ENCODE measurements around the gene TMPRSS11F.
"Not testable (repeated sequence)": the region's sequence is repeated elsewhere in the genome, so short reads cannot be mapped to it uniquely, and the experiment has no call there.

The TMPRSS11F gene

DNA sequence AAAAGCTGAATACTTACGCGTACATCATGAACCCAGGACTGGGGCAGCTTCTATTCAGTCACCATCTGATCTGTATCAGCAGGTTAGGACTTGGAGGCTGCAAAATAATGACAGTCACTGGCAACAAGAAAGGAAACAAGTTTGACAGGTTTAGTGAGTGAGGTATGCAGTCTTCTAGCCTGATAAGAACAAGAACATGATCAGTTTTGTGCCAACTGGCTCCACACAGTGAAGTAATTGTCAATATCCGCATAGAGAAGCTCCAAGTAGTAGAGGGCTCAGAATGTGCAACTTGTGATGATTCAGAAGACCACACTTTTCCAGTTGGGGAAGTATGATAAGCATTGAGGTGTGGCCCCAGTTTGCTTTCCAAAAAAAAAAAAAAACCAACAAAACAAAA, at the start of gene TMPRSS11F:
Gene TMPRSS11F, minus strand, starts transcription at position 77 of the 400 bp plus-strand sequence. Its CDS starts 49 bp downstream, at position 28.
- no peak for DNase-seq (ENCODE audit: low spot score)

DNA sequence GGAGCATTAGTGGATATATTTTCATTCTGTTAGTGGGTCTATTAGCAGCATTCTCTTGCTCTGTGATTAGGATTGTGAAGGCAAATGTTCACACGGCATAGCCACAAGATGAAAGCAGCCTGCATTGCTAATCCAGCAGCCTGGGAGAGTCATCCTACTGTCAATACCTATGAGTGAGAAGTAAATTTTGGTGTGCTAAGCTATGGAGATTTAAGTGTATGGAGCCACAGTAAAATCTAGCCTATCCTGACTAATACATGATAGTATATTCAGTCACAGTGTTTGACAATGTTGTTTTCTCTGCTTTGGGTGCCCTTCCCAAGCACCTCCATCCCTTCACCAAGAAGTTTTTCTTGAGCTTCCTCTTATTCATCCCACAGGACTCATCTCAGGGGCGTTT, 47.2 kb upstream of the TMPRSS11F start:
- no peak for DNase-seq (ENCODE audit: low spot score)

DNA sequence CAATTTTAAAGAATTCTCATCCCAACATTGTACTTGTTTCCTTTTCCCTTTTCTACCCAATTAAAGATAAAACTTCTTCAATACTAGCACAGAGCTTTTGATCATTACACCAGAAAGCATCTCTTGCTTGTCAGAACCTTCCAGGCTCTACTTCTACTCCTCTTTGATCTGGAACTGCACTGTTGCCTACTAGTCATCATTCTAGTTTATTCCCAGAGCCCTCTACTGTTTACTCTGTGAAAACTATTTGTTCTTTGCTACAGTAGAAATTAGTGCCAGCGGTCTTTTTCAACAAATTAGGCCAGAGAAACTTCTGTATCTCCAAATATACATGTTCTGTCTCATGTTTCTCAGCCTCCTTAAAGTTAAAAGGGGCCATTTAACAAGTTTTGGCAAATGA, 46.8 kb upstream of the TMPRSS11F start:
- no peak for DNase-seq (ENCODE audit: low spot score)

DNA sequence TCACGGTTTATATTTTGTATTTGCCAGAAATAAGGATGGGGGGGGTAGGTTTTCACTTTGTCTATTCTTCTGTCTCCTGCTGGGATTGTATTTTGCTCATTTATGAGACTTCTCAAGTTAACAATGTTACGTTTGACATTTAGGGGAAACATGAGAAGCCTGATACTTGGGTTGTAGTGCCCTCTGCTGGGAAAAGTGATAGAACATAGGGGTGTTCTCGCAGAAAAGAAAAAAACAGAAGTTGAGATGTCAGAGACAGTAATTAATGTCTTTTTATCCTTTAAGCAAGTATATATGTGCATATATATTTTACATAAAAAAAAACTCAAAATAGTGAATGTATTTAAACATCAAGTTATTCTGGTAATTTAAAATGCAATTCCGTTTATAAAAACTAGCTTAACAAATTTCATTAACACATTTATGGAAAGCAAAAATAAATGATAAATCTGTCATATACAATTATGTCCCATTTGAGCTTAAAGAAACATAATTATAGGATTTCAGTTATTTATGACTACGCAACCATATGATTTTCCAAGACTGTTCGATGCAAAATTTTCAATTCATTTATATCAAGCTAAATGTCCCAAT, 46.0 kb upstream of the TMPRSS11F start:
- peak; percentile 63 for DNase-seq (ENCODE audit: low spot score)

DNA sequence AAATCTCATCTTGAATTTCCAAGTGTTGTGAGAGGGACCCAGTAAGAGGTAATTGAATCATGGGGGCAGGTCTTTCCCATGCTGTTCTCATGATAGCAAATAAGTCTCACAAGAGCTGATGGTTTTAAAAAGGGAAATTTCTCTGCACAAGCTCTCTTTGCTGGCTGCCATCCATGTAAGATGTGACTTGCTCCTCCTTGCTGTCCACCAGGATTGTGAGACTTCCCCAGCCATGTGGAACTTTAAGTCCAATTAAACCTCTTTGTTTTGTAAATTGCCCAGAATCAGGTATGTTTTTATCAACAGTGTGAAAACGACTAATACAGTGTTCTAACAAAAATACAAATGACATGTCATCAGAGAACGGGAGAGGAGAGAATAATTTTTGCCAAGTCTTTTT, 44.7 kb upstream of the TMPRSS11F start:
- not testable (repeated sequence) for DNase-seq (ENCODE audit: low spot score)

DNA sequence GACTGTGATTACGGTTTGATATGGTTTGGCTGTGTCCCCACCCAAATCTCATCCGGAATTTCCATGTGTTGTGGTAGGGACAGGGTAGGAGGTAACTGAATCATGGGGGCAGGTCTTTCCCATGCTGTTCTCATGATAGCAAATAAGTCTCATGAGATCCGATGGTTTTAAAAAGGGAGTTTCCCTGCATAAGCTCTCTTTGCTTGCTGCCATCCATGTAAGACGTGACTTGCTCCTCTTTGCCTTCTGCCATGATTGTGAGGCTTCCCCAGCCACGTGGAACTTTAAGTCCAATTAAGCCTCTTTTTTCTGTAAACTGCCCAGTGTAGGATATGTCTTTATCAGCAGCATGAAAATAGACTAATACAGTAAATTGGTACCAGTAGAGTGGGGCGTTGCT, 42.5 kb upstream of the TMPRSS11F start:
- not testable (repeated sequence) for DNase-seq (ENCODE audit: low spot score)

DNA sequence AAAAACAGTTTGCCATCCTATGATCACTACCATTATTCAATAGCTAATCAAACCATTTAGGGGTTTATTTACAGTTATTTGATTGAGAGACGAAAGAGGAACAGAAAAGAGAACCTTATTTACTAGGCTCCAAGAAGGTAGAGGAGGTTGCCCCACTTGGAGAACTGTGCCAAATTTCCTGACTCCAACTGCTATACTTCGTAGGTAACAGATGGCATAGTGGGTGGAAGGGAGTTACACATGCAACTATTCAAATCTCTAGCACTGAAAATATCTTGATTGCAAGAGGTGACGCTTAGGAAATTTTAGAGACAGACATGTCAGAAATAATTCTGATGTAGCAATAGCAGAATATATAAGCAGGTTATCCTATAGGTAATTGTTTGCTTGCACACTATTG, 38.0 kb upstream of the TMPRSS11F start:
- peak; percentile 58 for DNase-seq (ENCODE audit: low spot score)

DNA sequence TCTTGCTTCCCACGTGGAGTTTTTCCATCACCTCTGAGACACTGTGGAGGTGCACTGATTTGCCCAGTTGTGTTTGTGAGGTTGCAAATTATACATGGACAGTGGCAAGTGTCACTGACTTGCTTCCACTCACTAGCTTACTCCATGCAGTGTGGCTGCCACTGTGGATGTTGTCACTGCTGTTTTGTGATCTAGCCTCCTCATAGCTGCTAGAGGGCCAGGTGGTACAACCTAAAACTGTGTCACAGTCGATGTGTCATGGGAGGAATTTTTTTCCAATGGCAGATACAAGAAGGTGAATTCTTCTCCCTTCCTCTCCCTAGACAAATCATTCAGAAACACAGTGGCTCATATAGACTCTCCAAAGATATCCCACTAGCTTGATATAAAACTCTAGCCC, 37.5 kb upstream of the TMPRSS11F start:
- no peak for DNase-seq (ENCODE audit: low spot score)

DNA sequence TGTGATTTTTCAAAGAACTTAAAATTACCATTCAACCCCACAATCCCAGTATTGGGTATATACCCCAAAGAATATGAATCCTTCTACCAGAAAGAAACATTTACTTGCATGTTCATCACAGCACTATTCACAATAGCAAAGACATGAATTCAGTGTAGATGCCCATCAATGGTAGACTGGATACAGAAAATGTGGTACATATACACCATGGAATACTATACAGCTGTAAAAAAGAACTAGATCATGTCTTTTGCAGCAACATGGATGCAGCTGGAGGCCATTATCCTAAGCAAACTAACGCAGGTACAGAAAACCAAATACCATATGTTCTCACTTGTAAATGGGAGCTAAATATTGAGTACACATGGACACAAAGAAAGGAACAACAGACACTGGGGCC, 34.1 kb upstream of the TMPRSS11F start:
- no peak for DNase-seq (ENCODE audit: low spot score)

DNA sequence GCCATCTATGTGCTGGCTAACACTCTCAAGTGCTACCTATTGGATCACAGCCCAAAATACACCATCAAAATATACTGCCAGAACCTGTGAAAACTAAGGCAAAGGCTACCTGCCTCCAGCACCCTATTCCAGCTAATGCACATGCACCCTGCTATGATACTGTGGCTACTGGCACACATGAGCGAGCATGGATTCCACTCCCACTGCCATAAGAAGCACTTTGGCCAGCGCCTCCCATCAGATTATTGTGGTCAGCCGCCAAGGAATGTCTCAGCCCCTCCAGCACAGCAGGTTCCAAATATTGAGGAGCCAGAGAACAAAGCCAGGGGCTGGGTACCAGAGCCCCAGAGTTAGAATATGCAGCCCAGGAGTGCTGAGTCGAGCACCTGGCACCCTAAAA, 32.5 kb upstream of the TMPRSS11F start:
- no peak for DNase-seq (ENCODE audit: low spot score)

DNA sequence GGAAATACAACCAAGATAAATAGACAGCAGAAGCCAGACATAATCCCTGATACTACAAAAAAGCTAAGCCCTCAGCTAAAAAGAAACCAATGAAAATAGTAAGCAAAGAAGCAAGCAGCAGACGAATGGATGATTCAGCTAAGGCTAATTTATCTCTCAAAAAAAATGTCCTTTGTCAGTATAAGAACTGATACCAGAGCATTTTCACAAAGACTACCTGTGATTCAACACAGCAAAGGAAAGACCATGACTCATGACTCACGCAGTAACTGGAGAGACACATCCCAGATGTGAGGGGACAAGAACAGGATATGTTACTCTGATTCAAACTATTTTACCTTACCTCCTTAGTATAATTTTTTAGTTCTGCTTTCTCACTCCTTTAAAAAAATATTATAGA, 22.7 kb upstream of the TMPRSS11F start:
- no peak for DNase-seq (ENCODE audit: low spot score)

DNA sequence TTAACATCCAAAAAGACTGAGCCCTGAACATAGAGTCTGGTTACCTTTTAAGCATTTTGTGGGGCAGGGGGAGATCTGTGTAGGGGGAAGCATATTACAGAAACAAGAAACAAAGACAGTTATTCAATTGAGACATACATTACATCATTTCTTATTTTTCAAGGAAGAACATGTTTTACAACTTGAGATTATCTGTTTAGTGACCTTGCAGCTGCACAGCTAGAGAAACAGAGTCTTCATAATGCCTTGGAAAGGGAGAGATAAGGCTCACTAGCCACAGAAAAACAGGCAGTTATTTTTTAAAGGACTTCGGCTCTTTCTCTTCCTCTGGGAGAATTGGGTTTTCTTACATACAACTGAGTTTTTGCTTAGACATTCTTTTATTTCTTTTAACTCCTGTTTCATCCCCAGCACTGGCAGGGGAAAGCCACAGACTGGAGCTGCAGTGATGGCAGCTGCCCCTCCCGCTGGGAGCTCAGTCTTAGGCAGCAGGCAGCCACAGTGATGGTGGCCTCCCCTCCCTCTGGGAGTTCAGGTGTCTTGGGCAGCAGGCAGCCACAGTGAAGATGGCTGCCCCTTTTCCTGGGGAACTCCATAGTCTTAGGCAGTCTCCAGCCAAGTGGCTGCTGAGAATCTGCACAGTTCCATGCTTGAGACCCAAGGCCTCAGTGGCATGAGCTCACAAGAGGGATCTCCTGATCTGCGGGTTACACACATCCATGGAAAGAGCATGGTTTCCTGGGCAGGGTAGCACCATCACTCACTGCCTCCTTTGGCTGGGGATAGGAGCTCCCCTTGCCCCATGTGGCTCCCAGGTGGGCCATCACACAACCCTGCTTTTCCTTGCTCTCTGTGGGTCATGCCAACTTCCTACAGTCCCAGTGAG, 19.4 kb upstream of the TMPRSS11F start:
- DNase-seq (ENCODE audit: low spot score) = no peak

DNA sequence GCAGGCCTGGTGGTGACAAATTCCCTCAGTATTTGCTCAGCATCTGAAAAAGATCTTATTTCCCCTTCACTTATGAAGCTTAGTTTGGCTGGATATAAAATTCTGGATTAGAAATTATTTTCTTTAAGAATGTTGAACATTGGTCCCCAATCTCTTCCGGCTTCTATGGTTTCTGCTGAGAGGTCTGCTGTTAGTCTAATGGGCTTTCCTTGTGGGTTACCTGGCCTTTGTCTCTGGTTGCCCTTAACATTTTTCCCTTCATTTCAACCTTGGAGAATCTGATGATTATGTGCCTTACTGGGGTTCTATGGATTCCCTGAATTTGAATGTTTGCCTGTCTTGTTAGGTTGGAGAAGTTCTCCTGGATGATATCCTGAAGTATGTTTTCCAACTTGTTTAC, 17.4 kb upstream of the TMPRSS11F start:
- DNase-seq (ENCODE audit: low spot score) = no peak

DNA sequence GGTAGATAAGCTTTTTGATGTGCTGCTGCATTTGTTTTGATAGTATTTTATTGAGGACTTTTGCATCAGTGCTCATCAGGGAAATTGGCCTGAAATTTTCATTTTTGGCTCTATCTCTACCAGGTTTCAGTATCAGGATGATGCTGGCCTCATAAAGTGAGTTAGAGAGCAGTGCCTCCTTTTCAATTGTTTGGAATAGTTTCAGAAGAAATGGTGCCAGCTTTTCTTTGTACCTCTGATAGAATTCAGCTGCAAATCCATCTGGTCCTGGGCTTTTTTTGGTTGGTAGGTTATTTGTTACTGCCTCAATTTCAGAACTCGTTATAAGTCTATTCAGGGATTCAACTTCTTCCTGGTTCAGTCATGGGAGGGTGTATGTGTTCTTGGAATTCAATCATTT, 15.6 kb upstream of the TMPRSS11F start:
- DNase-seq (ENCODE audit: low spot score) = no peak

DNA sequence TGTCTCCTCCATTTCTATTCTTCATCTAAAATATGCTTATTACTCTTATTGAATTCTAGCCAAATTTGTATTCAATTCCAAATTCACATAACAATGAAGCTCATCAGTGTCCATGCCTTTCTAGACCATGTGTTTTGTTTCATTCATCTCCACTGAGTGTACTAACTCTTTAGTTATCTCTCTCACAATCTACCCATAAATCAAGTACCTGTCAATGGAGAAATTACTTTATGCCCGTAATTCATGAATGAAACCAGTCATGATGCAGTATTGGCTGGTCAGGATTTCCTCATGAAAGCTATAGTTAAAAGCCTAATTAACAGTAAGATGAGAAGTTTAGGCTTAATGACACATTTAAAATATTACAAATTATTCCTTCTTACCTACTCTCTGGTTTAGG, 12.2 kb upstream of the TMPRSS11F start:
- no peak for DNase-seq (ENCODE audit: low spot score)

DNA sequence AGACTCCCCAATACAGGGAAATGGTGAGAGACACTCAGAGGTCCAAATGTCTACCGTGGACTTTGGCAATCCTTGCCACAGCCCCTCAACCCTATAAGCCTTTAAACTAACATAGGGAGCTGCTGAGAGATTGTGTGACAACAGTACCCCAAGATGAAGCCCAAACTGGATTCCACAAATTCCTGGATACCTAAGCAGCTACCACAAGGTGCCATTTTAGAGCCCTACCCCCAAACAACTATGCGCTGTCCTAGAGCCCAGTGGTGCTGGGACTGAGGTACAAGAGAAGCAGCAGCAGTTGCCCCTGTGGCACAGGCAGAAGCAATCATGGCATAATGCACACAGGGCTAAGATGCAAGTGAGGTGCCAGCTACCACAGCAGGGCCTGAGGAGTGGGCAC, 2.7 kb upstream of the TMPRSS11F start:
- DNase-seq (ENCODE audit: low spot score) = no peak

DNA sequence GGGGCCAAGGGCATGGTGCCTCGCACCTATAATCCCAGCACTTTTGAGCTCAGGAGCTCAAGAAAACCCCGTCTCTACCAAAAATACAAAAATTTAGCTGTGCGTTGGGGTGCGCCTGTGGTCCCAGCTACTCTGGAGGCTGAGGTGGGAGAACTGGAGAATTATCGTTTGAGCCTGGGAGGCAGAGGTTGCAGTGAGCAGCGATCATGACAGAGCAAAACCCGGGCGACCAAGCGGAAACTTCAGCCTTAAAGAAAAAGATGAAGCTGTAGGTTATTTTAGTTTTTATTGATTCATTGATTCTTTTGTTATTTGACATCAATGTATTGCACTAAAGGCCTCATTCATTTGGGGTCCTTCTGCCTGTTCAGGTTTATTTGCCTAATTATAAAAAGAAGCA, 5.4 kb downstream of the TMPRSS11F start:
- DNase-seq (ENCODE audit: low spot score) = no peak

DNA sequence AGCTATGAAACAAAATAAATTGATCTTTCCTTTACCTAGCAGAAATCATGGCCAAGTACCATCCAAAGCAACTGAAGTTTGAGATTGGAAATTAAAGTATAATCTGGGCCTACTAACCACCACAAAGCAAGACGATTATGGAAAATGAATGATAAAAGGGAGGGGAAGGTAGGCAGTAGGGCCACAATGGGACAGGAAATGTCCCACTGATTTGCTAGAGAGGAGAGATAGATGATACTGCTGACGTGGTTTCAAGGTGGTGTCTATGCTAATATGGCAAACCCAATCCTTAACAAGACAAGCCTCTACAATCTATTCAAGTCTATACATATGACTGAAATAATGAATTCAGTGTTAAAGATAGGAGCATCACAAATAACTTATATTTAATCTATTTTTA, 6.1 kb downstream of the TMPRSS11F start:
- no peak for DNase-seq (ENCODE audit: low spot score)

DNA sequence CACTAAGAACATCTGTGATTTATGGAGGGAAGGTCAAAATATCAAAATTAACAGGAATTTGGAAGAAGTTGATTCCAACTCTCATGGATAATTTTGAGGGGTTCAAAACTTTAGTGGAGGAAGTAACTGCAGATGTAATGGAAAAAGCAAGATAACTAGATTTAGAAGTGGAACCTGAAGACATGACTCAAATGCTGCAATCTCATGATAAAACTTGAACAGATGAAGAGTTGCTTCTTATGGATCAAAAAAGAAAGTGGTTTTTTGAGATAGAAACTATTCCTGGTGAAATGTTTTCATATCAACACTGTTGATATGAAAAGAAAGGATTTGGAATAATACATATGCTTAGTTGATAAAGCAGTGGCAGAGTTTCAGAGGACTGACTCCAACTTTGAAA, 9.7 kb downstream of the TMPRSS11F start:
- no peak for DNase-seq (ENCODE audit: low spot score)

DNA sequence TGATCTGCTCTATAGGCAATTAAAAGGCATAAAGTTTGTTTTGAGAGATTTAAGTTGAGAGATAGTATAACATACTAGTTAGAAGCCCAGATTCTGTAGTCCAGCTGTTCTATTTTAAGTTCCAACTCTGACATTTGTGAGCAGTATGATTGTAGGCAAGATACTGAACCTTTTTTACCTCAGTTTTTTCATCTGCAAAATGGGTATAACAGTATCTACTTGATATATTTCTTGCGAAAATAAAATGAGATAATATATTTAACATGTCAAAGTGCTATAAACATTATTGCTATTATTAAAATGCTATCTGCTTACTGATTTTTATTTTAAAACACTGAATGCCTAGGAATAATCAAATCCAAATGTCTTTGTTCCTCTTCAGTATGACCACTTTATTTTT, 19.2 kb downstream of the TMPRSS11F start:
- DNase-seq (ENCODE audit: low spot score) = no peak

DNA sequence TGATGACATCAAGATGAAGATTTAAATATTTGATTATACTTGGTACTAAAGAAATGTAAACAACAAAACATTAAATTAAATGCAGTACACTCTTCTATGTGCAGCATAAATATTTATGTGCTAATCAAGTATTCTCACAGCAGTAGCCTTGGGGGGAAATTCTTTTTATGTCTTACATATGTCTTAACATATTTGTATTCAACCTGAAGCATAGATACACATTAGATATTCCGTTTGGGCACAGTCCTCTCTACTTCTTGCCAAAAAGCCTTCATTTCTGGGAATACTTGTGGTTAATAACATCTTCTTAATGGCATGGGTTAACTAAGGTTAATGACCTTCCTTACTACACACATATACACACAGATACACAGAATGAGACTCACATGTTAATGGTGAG, 19.8 kb downstream of the TMPRSS11F start:
- DNase-seq (ENCODE audit: low spot score) = no peak

DNA sequence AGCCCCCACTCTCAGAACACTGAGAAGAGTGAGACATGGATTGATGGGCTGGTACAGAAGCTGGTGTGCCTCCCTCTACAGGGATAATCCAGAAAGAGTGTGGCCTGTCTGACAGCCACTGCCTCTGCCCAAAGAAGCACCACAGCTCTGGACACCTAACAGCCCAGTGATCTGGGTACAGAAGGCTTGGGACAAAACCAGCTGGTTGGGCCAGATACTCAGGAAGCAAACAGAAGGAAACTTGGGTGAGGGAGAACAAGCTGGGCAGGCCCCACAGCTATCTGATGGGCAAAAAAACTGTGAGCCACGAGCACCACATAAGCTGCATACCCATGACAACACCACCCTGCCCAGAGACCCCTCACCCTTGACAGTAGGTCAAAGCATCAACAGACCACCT, 46.9 kb downstream of the TMPRSS11F start:
- no peak for DNase-seq (ENCODE audit: low spot score)

DNA sequence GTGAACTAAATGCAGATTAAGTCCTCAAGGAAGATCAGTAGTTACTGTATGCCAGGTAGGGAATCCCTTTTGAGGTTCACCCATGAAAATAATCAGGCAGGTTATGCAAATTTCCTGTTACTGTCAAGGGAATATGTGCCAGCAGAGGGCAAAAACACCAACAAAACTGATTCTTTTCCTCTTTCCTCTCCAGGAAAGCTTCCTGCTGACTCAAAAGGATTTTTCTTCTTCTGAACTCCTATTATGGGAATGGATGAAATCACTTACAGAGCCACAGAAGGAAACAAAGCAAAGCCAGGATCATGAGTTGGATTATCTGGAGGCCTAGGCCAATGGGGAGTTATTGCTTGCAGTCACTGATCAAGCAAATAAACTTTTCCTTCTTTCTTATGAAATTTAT, 49.7 kb downstream of the TMPRSS11F start:
- no peak for DNase-seq (ENCODE audit: low spot score)

DNA sequence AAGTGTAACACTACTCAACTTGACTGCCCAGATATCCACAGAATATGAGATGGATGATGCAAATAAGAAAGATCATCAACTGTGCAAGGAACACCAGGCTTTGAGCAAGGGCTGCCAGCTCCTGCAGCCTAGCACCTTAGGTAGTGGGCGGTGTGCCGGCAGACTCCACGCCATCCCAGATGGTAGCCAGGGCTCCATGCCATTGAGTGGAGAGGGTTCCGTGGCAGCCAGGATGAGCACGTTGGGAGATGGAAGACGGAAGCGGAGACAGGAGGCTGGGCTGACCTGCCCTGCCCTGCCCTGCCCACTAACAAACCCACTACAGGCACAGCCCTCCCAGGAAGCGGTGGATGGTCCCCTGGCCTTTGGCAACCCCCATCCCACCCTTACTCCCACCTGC, 51.9 kb downstream of the TMPRSS11F start:
- no peak for DNase-seq (ENCODE audit: low spot score)
